Activated naive CD8-positive, alpha-beta T cell treated with anti-CD3 and anti-CD28 coated beads, Interleukin-2, amount 50 U/mL, for 16 hours (primary cell): ENCODE results near the gene FBL.

Experiments used
- DNase-seq: peaks from one replicate; pipeline ENCODE4 v3.0.0-alpha.2; 2020; ENCODE audit warnings: low read depth, low spot score

The FBL gene

DNA sequence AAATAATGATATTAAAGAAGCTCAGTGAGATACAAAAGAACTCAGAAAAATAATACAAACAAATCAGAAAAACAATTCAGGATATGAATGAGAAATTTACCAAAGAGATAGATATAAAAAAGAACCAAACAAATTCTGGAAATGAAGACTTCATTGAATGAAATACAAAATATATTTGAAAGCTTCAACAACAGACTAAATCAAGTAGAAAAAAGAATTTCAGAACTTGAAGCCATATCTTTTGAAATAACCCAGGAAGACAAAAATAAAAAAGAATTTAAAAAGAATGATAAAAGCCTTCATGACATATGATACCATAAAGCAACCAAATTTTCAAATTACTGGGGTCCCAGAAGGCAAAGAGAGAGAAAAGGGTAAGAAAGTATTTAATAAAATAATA lies 57.9 kb downstream of the FBL start:
- no peak for DNase-seq
